Heart left ventricle (tissue), 16 donors: Measurements from ENCODE around the gene DNASE2B. TPM values are rescaled to one million over a fixed set of nuclear protein-coding genes. Genes with fewer than 3 reads are reported as not detected.

Experiments used
- ATAC-seq, 4 donors: fragments of 200-7000 bp; cut with Tn5 transposase; one replicate each; pipeline ENCODE4 v1.9.1; 2020 to 2022; ENCODE audit warnings: moderate library complexity in 4 of 4, mild to moderate bottlenecking in 3 of 4, moderate number of reproducible peaks in 1 of 4
- DNase-seq, 5 donors: peaks; one replicate each; pipeline ENCODE4 v3.0.0-alpha.2; 2020
- H3K27ac ChIP-seq, 12 donors: fragments of 200-600 bp; sonication (generic) in 4 of 12; one replicate each; pipeline versions ENCODE4 v1.5.0 to v1.8.0; 2016 to 2022; ENCODE audit warnings: mild to moderate bottlenecking in 2 of 12
- H3K27me3 ChIP-seq, 9 donors: fragments of 200-600 bp; sonication (generic) in 2 of 9; one replicate each; pipeline versions ENCODE4 v1.5.1 to v1.8.0; 2016 to 2022; ENCODE audit warnings: mild to moderate bottlenecking in 3 of 9
- H3K36me3 ChIP-seq, 9 donors: fragments of 200-600 bp; sonication (generic) in 2 of 9; one replicate each; pipeline versions ENCODE4 v1.5.0 to v1.8.0; 2018 to 2022; ENCODE audit warnings: mild to moderate bottlenecking in 2 of 9
- H3K4me1 ChIP-seq, 12 donors: fragments of 200-600 bp; sonication (generic) in 4 of 12; one replicate each; pipeline versions ENCODE4 v1.5.0 to v1.8.0; 2016 to 2022; ENCODE audit warnings: mild to moderate bottlenecking in 3 of 12
- H3K4me3 ChIP-seq, 12 donors: fragments of 200-600 bp; sonication (generic) in 4 of 12; one replicate each; pipeline versions ENCODE4 v1.5.0 to v1.8.0; 2017 to 2022; ENCODE audit warnings: mild to moderate bottlenecking in 9 of 12, moderate library complexity in 4 of 12
- H3K9me3 ChIP-seq, 12 donors: fragments of 200-600 bp; sonication (generic) in 4 of 12; one replicate each; pipeline versions ENCODE4 v1.5.0 to v1.8.0; 2016 to 2022; ENCODE audit warnings: mild to moderate bottlenecking in 1 of 12
- CTCF ChIP-seq, 12 donors: fragments of 200-600 bp; sonication (generic) in 4 of 12; IDR thresholded peaks; one replicate each; pipeline versions ENCODE4 v1.5.0 to v1.8.0; 2018 to 2022; ENCODE audit warnings: antibody characterized with exemption in 12 of 12, mild to moderate bottlenecking in 5 of 12
- POLR2A ChIP-seq, 2 donors: fragments of 450-650 bp; IDR thresholded peaks; one replicate each; pipeline ENCODE4 v1.6.1; 2017; ENCODE audit warnings: antibody characterized with exemption in 2 of 2, mild to moderate bottlenecking in 2 of 2, moderate library complexity in 2 of 2
- WGBS, 4 donors: extraction: QIAGEN DNeasy Blood & Tissue Kit in 2 of 4; methylation state at CpG; one replicate each; pipeline versions ENCODE4 v1.1.5 to v1.1.7; 2013 to 2018; 5-methylcytosine and 5-hydroxymethylcytosine counted together
- intact Hi-C, 10 donors: fragments of 100-400 bp; cut with DNase I; formaldehyde crosslinking; loops; one replicate each; pipeline versions ENCODE4 v1.11.1 to v1.14.2; 2022
- polyA plus RNA-seq, 2 donors: library from polyadenylated mRNA; stranded (reverse); fragments of 200-250 nt; gene quantifications; one replicate each; pipeline ENCODE4 v1.2.3, GENCODE V29; 2013
- total RNA-seq, 9 donors: library from RNA; depleted of rRNA in 2 of 9; stranded (reverse); fragments of >200 nt in 2 of 9; fragmentation: NEBNext Ultra II Directional in 3 of 9; extraction: Animal tissue kit (Norgen Biotek cat#: 25700) in 3 of 9; gene quantifications; one replicate each; pipeline versions ENCODE4 v1.1.0 to v1.2.4, GENCODE V29; 2016 to 2023
- donor health status: ischemic (EF 13 %, LVEDD 7.1; RV severe dilation, severe dysfunction).
- donor health status: healthy with polysubstance abuse.
- donor health status: DM: no; HTN: yes; CAD: no.
- donor health status: DM: no; HTN: no; CAD: no.
- donor health status: ischemic (EF 25% LVEDD 6.9; RV normal size, moderate dysfunction).
- donor health status: ischemic (EF 25% LVEDD 5.7; RV mildly dilated, moderate dysfunction).
- donor health status: healthy.
- donor health status: DM: yes; HTN: yes; CAD: no.
- donor health status: ischemic (EF 35%, LVEDD 5.7; RV mildly dilated, moderate dysfunction).
- donor health status: nonischemic (EF 11% LVEDD 7.7; RV severe dilation, severe dysfunction).
- donor health status: DM: yes; HTN: yes; CAD: no.
- donor health status: PGD.
- donor health status: ischemic (EF 29% LVEDD 5.4; RV normal size, mild dysfunction).
- donor health status: nonischemic (EF 23%, LVEDD 6.1; RV moderate dilation, normal function).

DNASE2B gene
- total and polyA plus RNA-seq, 11 donors = 0.06 to 0.53 TPM; not detected in 9

- H3K9me3 ChIP-seq = peaks cover 0 to 9% (median 0%) of the 10 kb centered on the region in 12 donors
- ATAC-seq (no peak), DNase-seq (no peak)
- 79 to 87% (median 82%) methylated on average over 1 of the region's 1 CpG for WGBS, 4 donors
- no peak overlapping the region for H3K27ac ChIP-seq
- no peak overlapping the region for H3K4me3 ChIP-seq
- intact Hi-C loops = no loop called here
- H3K4me1 ChIP-seq = peaks cover 0 to 18% (median 0%) of the 10 kb centered on the region in 12 donors
- no peaks in the 10 kb centered on the region for H3K27me3 ChIP-seq
- TF ChIP-seq POLR2A (IDR thresholded peaks at IDR 0.05) (no peak), CTCF (IDR thresholded peaks at IDR 0.05) (no peak)
- no peaks in the 10 kb centered on the region for H3K36me3 ChIP-seq
Measured at GRCh38 chr1:84429231-84429630, 30.9 kb downstream of the DNASE2B start.

GRCh38 chr1:84430546-84430945 is 32.3 kb downstream of the DNASE2B start:
- intact Hi-C loops = loop anchor here (5.0 to 10.0 kb wide), 10 partner anchors 126 to 504 kb away; partner anchors contain the start of genes PRKACB (in 6 of the 10) and SAMD13 (in 2 of the 10)
- DNase-seq (no peak), ATAC-seq (peak in 2 of 4 donors; percentile 22 to 42)
- Histone ChIP-seq H3K27me3 (no peaks in the 10 kb centered on the region), H3K4me3 (no peak overlapping the region), H3K27ac (peak overlapping the region in 2 of 12 donors; percentile 19 to 43), H3K4me1 (peaks cover 0 to 22% (median 0%) of the 10 kb centered on the region in 12 donors), H3K9me3 (peaks cover 0 to 9% (median 0%) of the 10 kb centered on the region in 12 donors), H3K36me3 (no peaks in the 10 kb centered on the region)
- TF ChIP-seq POLR2A (IDR thresholded peaks at IDR 0.05) = no peak
- no peak for TF ChIP-seq CTCF (IDR thresholded peaks at IDR 0.05)
- 66 to 93% (median 80%) methylated on average over 2 of the region's 2 CpGs for WGBS, 4 donors

- Histone ChIP-seq H3K4me3 (peak overlapping the region in 10 of 12 donors; percentile 17 to 45 (median 34)), H3K27ac (no peak overlapping the region)
- peak; percentile 69 to 86 (median 75) for ATAC-seq
Measured at GRCh38 chr1:84433258-84434080, 35.2 kb downstream of the DNASE2B start.

More at GRCh38 chr1:84433258-84434080, 35.2 kb downstream of the DNASE2B start:
- 5 to 14% (median 12%) methylated on average over 11 of the region's 11 CpGs for WGBS, 4 donors
- H3K36me3 ChIP-seq = no peaks in the 10 kb centered on the region
- TF ChIP-seq POLR2A (IDR thresholded peaks at IDR 0.05) = no peak
- peak; percentile 53 to 82 (median 72) for TF ChIP-seq CTCF (IDR thresholded peaks at IDR 0.05)
- intact Hi-C loops = loop anchor here (2.0 to 10.0 kb wide), 13 partner anchors 129 to 503 kb away; partner anchors contain the start of genes PRKACB (in 6 of the 10) and SAMD13 (in 2 of the 10)
- peak in 3 of 5 donors; percentile 29 to 41 (median 40) for DNase-seq
- H3K4me1 ChIP-seq = peaks cover 0 to 47% (median 6%) of the 10 kb centered on the region in 12 donors
- H3K9me3 ChIP-seq = peaks cover 0 to 9% (median 0%) of the 10 kb centered on the region in 12 donors
- H3K27me3 ChIP-seq = no peaks in the 10 kb centered on the region
